Astrocyte of the spinal cord (primary cell): ENCODE measurements around the gene LILRB2.
"Not testable (repeated sequence)": the region's sequence is repeated elsewhere in the genome, so short reads cannot be mapped to it uniquely, and the experiment has no call there.

Experiments
- DNase-seq: peaks from one replicate; pipeline ENCODE4 v3.0.0; 2011; ENCODE audit warnings: low read depth, low spot score
- H3K4me3 ChIP-seq: 2 replicates; pipeline ENCODE4 v1.5.1; 2011; ENCODE audit warnings: low read depth, mild to moderate bottlenecking, low read length, moderate library complexity
- in situ Hi-C: cut with HindIII; loops from 2 replicates; pipeline ENCODE4 v1.10.0; 2017; ENCODE audit warnings: low sequenced_read_pairs
- TF ChIP-seq, protein P1 (sequence below): IDR thresholded peaks from 2 replicates; pipeline ENCODE4 v1.5.1; 2012; ENCODE audit warnings: low read depth, mild to moderate bottlenecking, low read length, inconsistent platforms

LILRB2 gene

DNA sequence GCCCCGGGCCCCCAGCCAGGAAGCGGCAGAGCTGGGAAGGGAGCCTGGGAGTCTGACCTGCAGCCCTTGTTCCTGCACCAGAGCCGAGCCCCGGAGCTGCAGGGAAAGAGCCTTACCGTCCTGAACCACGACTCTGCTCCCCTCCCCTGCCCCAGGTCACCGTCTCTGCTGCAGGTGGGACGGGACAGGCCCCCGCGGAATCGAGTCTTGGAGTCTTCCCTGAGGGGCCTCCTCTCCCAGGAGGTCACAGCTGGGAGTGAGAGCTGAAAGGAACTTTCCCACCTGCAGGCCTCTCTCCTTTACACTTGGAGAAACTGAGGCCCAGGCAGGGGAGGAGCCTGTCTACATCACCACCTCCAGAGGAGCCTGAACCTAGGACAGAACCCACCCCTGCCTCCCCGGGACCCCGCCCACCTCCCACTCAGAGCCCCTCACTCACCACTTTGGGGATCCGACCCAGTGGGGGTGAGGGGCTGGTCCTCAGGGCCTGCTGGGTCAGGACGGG, 3.7 kb downstream of the LILRB2 start:
- H3K4me3 ChIP-seq, in situ Hi-C loops, DNase-seq: not testable (repeated sequence)

DNA sequence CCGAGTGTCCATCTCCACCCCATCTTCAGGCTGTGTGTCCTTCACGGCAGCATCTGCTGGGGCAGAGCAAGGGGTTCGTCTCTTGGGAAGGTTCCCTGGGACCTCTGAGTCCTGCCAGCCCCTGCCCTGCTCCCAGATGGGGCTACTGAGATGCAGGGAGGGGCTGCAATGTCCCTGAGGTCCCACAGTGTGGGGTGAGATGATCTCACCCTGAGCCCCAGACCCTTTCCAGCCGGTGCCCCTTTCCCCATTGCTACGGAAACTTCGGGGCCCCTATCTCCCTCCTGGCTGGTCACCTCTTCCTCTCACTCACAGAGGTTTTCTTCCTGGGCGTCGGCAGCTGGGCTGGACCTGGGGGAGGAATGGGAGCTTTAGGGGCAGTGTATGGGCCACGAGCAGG, 5.0 kb downstream of the LILRB2 start:
- in situ Hi-C loops = no loop called here
- H3K4me3 ChIP-seq = no peak overlapping the region
- no peak for DNase-seq
- TF ChIP-seq, protein P1, sequence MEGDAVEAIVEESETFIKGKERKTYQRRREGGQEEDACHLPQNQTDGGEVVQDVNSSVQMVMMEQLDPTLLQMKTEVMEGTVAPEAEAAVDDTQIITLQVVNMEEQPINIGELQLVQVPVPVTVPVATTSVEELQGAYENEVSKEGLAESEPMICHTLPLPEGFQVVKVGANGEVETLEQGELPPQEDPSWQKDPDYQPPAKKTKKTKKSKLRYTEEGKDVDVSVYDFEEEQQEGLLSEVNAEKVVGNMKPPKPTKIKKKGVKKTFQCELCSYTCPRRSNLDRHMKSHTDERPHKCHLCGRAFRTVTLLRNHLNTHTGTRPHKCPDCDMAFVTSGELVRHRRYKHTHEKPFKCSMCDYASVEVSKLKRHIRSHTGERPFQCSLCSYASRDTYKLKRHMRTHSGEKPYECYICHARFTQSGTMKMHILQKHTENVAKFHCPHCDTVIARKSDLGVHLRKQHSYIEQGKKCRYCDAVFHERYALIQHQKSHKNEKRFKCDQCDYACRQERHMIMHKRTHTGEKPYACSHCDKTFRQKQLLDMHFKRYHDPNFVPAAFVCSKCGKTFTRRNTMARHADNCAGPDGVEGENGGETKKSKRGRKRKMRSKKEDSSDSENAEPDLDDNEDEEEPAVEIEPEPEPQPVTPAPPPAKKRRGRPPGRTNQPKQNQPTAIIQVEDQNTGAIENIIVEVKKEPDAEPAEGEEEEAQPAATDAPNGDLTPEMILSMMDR = no peak

DNA sequence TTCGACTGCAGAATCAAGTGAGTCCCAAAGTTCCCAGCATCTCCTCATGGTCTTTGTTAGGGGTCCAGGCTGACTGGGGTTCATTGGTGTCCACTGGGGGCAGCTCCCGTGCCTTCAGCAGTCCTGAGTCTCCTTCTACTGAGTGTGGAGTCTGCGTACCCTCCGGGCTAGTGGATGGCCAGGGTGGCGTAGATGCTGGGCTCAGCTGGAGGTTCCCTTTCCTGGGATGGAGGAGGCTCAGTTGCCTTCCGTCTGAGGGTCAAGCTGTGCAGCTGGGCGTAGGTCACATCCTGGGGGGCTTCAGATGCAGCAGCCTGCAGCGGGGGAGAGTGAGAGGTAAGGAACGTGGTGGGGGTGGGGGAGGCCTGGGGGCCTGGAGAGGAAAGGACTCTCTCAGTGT, 6.4 kb downstream of the LILRB2 start:
- in situ Hi-C loops, DNase-seq, H3K4me3 ChIP-seq: not testable (repeated sequence)

DNA sequence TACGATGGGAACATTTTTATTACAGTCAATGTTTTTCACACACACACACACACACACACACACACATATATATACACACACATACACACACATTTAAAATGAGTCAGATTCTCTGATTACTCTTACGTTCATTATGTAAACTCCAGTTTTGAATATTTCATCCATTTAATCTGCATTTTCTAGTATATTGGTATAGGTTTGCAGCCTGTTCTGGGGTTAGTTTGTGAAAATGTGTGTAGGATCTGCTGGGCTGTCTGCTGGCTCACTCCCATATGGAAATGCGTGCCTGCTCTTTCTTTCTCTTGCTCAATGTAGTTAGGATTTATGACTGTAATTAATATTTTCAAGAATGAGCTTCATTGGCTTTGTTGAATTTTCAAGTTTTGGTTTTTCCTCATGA, 7.1 kb downstream of the LILRB2 start:
- TF ChIP-seq, protein P1 = no peak
- H3K4me3 ChIP-seq = no peak overlapping the region
- in situ Hi-C loops = no loop called here
- no peak for DNase-seq

DNA sequence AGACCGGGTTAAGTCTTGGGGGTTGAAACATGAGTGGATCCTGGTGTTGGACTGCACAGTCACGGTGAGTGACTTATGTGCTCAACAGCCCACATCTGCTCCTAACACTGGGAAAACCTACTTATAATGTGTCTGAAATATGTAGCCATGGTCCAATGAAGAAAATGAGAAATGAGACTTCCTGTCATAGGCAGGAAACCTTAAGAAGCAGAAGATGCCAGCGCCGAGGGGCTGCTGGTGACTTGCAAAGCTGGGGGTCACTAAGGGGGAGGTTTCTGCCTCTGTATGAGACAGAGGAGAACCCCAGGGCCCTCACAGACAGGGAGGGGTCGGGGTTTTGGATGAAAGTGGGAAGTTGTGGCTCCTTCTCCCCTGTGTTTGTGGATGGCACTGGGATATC, 8.7 kb downstream of the LILRB2 start:
- H3K4me3 ChIP-seq, in situ Hi-C loops, DNase-seq: not testable (repeated sequence)

DNA sequence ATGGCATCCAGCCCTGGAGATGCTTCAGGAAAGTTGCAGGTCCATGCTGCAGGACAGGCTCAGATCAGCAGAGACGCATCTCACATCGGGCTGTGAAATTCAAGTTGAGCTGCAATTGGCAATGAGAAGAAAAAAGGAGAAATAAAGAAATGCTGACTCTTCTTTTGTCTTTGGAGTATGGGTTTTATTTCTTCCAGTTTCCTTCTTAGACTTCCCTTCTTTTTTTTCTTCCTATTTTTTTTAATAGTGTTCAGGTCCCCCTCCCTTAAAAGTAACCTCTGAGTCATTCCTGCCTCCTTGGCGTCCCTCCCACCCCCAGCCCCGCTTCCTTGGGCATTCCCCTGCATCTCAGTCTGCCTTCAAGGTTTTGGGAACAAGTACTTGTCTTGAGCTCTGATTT, 9.3 kb downstream of the LILRB2 start:
- H3K4me3 ChIP-seq, DNase-seq, in situ Hi-C loops: not testable (repeated sequence)

DNA sequence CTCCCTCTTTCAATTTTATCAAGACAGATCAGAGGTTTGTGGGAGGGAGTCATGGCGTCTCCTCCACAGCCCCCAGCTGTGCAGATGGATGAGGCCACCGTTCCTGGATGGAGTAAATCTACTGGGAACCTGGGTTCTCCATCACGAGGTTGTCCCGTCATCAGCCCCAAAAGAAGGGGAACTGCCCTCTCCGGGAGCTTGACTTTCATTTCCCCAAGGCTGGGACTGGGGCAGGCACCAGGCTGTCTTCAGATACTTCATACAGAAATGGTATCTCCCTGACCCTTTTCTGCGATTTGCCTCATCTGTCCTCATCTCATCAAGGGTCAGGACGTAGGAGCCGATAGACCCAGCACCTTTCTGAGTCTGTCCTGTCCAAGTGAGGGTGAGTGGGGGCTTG, 9.8 kb downstream of the LILRB2 start:
- in situ Hi-C loops = no loop called here
- TF ChIP-seq, protein P1 = no peak
- DNase-seq = no peak
- no peak overlapping the region for H3K4me3 ChIP-seq

DNA sequence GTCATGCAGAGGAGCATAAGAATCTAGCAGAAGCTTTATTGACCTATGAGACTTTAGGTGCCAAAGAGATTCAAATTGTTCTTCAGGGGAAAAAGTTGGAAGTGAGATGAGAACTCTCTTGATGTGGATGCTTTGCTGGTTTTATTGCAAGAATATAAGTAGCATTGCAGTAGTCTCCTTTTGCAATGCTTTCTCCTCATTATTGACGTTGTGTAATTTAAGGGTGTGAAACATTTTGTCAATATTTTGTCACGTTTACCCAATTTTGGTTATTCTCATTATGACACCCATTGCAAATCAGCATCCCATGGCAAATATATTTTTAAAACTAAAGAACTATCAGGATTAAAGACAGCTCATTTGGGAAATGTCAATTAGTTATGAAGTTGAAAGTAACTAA, 12.0 kb downstream of the LILRB2 start:
- DNase-seq = no peak
- in situ Hi-C loops = no loop called here
- TF ChIP-seq, protein P1 = no peak
- no peak overlapping the region for H3K4me3 ChIP-seq

DNA sequence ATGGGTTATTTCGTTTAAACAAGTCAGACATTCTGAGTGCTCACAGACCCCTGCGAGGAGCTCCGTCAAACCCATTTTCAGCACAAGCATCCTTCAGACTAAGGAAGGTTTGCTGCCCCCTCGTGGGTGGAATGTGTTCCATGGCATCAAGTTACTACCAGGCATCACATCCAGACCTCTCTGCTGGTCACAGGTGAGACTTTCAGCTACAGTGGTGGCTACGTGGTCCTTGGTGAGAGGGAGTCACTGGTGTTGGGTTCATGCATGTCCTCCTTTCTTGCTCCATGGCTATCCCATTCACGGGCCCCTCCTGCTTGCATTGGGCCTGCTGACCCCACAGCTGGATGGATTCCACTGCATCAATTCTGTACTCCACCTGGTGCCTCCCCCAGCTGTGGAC, 14.8 kb downstream of the LILRB2 start:
- TF ChIP-seq, protein P1 = peak; percentile 73
- H3K4me3 ChIP-seq = no peak overlapping the region
- DNase-seq = peak; percentile 55
- in situ Hi-C loops = no loop called here
